ENCODE results near the gene SLC16A5.
"Not testable (repeated sequence)": the region's sequence is repeated elsewhere in the genome, so short reads cannot be mapped to it uniquely, and the experiment has no call there.

The SLC16A5 gene

GRCh38 chr17:75132018-75133000 is 44.6 kb downstream of the SLC16A5 start:
- Mint-ChIP-seq H3K36me3 (ENCODE audit: insufficient read depth) (peaks cover 18% of the 10 kb centered on the region), H3K4me3 (peak overlapping the region; percentile 85 to 87), H3K4me1 (ENCODE audit: low read depth in 2 of 2) (peaks cover 8 to 16% of the 10 kb centered on the region in 2 donors), H3K27ac (peak overlapping the region; percentile 83 to 86)
- not testable (repeated sequence) for H3K27me3 Mint-ChIP-seq; H3K9me3 Mint-ChIP-seq; ATAC-seq (replicated peaks); DNase-seq

- H3K9me3 Mint-ChIP-seq: no peaks in the 10 kb centered on the region
- DNase-seq: no peak
- peak overlapping the region in 1 of 2 donors; percentile 8 for H3K4me3 Mint-ChIP-seq
- H3K27ac Mint-ChIP-seq: no peak overlapping the region
- no peaks in the 10 kb centered on the region for H3K27me3 Mint-ChIP-seq
- H3K4me1 Mint-ChIP-seq (ENCODE audit: low read depth in 2 of 2): peaks cover 8 to 16% of the 10 kb centered on the region in 2 donors
- H3K36me3 Mint-ChIP-seq (ENCODE audit: insufficient read depth): peaks cover 18% of the 10 kb centered on the region
- no peak for ATAC-seq (replicated peaks)
Observed at GRCh38 chr17:75133001-75133400, 45.2 kb downstream of the SLC16A5 start.

- H3K36me3 Mint-ChIP-seq (ENCODE audit: insufficient read depth): peaks cover 15% of the 10 kb centered on the region
- DNase-seq; H3K9me3 Mint-ChIP-seq; H3K27me3 Mint-ChIP-seq; ATAC-seq (replicated peaks): not testable (repeated sequence)
- H3K27ac Mint-ChIP-seq: peak overlapping the region in 1 of 2 donors; percentile 25
- peak overlapping the region in 1 of 2 donors; percentile 8 for H3K4me3 Mint-ChIP-seq
- peaks cover 6 to 14% of the 10 kb centered on the region in 2 donors for H3K4me1 Mint-ChIP-seq (ENCODE audit: low read depth in 2 of 2)
Observed at GRCh38 chr17:75133607-75134347, 46.0 kb downstream of the SLC16A5 start.

- ATAC-seq (replicated peaks) (no peak), DNase-seq (no peak)
- no peak overlapping the region for H3K4me3 Mint-ChIP-seq
- H3K27me3 Mint-ChIP-seq: no peaks in the 10 kb centered on the region
- H3K36me3 Mint-ChIP-seq (ENCODE audit: insufficient read depth): peaks cover 14% of the 10 kb centered on the region
- peaks cover 4 to 8% of the 10 kb centered on the region in 2 donors for H3K4me1 Mint-ChIP-seq (ENCODE audit: low read depth in 2 of 2)
- peak overlapping the region in 1 of 2 donors; percentile 38 for H3K27ac Mint-ChIP-seq
- no peaks in the 10 kb centered on the region for H3K9me3 Mint-ChIP-seq
Observed at GRCh38 chr17:75135452-75135851, 47.7 kb downstream of the SLC16A5 start.

GRCh38 chr17:75135946-75136345 is 48.2 kb downstream of the SLC16A5 start:
- peak overlapping the region in 1 of 2 donors; percentile 38 for H3K27ac Mint-ChIP-seq
- no peak overlapping the region for H3K4me3 Mint-ChIP-seq
- H3K9me3 Mint-ChIP-seq: no peaks in the 10 kb centered on the region
- peaks cover 14% of the 10 kb centered on the region for H3K36me3 Mint-ChIP-seq (ENCODE audit: insufficient read depth)
- DNase-seq (no peak), ATAC-seq (replicated peaks) (no peak)
- no peaks in the 10 kb centered on the region for H3K27me3 Mint-ChIP-seq
- H3K4me1 Mint-ChIP-seq (ENCODE audit: low read depth in 2 of 2): peaks cover 1 to 6% of the 10 kb centered on the region in 2 donors

GRCh38 chr17:75137762-75138161 is 50.0 kb downstream of the SLC16A5 start:
- not testable (repeated sequence) for H3K27me3 Mint-ChIP-seq; H3K4me3 Mint-ChIP-seq; H3K4me1 Mint-ChIP-seq (ENCODE audit: low read depth in 2 of 2); DNase-seq; H3K9me3 Mint-ChIP-seq; ATAC-seq (replicated peaks)
- H3K36me3 Mint-ChIP-seq (ENCODE audit: insufficient read depth): peaks cover 17% of the 10 kb centered on the region
- H3K27ac Mint-ChIP-seq: peak overlapping the region in 1 of 2 donors; percentile 44

- DNase-seq (no peak), ATAC-seq (replicated peaks) (no peak)
- Mint-ChIP-seq H3K36me3 (ENCODE audit: insufficient read depth) (peaks cover 20% of the 10 kb centered on the region), H3K27me3 (no peaks in the 10 kb centered on the region), H3K4me1 (ENCODE audit: low read depth in 2 of 2) (peaks cover 8 to 9% of the 10 kb centered on the region in 2 donors), H3K9me3 (no peaks in the 10 kb centered on the region), H3K4me3 (no peak overlapping the region), H3K27ac (no peak overlapping the region)
Observed at GRCh38 chr17:75138519-75138918, 50.8 kb downstream of the SLC16A5 start.

GRCh38 chr17:75142236-75142971 is 54.6 kb downstream of the SLC16A5 start:
- Mint-ChIP-seq H3K4me1 (ENCODE audit: low read depth in 2 of 2) (peaks cover 8 to 9% of the 10 kb centered on the region in 2 donors), H3K4me3 (no peak overlapping the region), H3K36me3 (ENCODE audit: insufficient read depth) (peaks cover 39% of the 10 kb centered on the region), H3K9me3 (no peaks in the 10 kb centered on the region), H3K27me3 (no peaks in the 10 kb centered on the region), H3K27ac (peak overlapping the region in 1 of 2 donors; percentile 87)
- DNase-seq: no peak
- no peak for ATAC-seq (replicated peaks)

- H3K9me3 Mint-ChIP-seq: no peaks in the 10 kb centered on the region
- peaks cover 50% of the 10 kb centered on the region for H3K36me3 Mint-ChIP-seq (ENCODE audit: insufficient read depth)
- peaks cover 8 to 20% of the 10 kb centered on the region in 2 donors for H3K4me1 Mint-ChIP-seq (ENCODE audit: low read depth in 2 of 2)
- no peak overlapping the region for H3K27ac Mint-ChIP-seq
- H3K4me3 Mint-ChIP-seq: no peak overlapping the region
- ATAC-seq (replicated peaks): no peak
- no peaks in the 10 kb centered on the region for H3K27me3 Mint-ChIP-seq
- DNase-seq: no peak
Observed at GRCh38 chr17:75144816-75145512, 57.2 kb downstream of the SLC16A5 start.

GRCh38 chr17:75146592-75146991 is 58.8 kb downstream of the SLC16A5 start:
- peaks cover 49% of the 10 kb centered on the region for H3K36me3 Mint-ChIP-seq (ENCODE audit: insufficient read depth)
- no peak overlapping the region for H3K27ac Mint-ChIP-seq
- no peak overlapping the region for H3K4me3 Mint-ChIP-seq
- H3K27me3 Mint-ChIP-seq: no peaks in the 10 kb centered on the region
- H3K9me3 Mint-ChIP-seq: no peaks in the 10 kb centered on the region
- ATAC-seq (replicated peaks): no peak
- H3K4me1 Mint-ChIP-seq (ENCODE audit: low read depth in 2 of 2): peaks cover 0 to 13% of the 10 kb centered on the region in 2 donors
- DNase-seq: no peak

GRCh38 chr17:75147878-75148546 is 60.3 kb downstream of the SLC16A5 start:
- Mint-ChIP-seq H3K4me1 (ENCODE audit: low read depth in 2 of 2) (peaks cover 9 to 24% of the 10 kb centered on the region in 2 donors), H3K27me3 (no peaks in the 10 kb centered on the region), H3K36me3 (ENCODE audit: insufficient read depth) (peaks cover 48% of the 10 kb centered on the region), H3K4me3 (no peak overlapping the region), H3K27ac (peak overlapping the region in 1 of 2 donors; percentile 15), H3K9me3 (no peaks in the 10 kb centered on the region)
- DNase-seq (no peak), ATAC-seq (replicated peaks) (no peak)

GRCh38 chr17:75151930-75152329 is 64.2 kb downstream of the SLC16A5 start:
- DNase-seq: no peak
- no peak for ATAC-seq (replicated peaks)
- no peaks in the 10 kb centered on the region for H3K27me3 Mint-ChIP-seq
- peak overlapping the region; percentile 89 to 96 for H3K4me3 Mint-ChIP-seq
- peak overlapping the region in 1 of 2 donors; percentile 79 for H3K27ac Mint-ChIP-seq
- H3K36me3 Mint-ChIP-seq (ENCODE audit: insufficient read depth): peaks cover 39% of the 10 kb centered on the region
- no peaks in the 10 kb centered on the region for H3K9me3 Mint-ChIP-seq
- H3K4me1 Mint-ChIP-seq (ENCODE audit: low read depth in 2 of 2): peaks cover 20 to 38% of the 10 kb centered on the region in 2 donors
